HG02870 (cell line): ENCODE results near the gene PHF19.

ENCODE experiments used
- ATAC-seq: cut with Tn5 transposase; IDR thresholded peaks from one replicate; pipeline ENCODE4 v1.9.1; 2021; ENCODE audit warnings: mild to moderate bottlenecking, moderate library complexity; ENCODE audit not compliant: unreplicated experiment

PHF19 gene

GRCh38 chr9:120855827-120856670 is 20.9 kb downstream of the PHF19 start:
- no peak for ATAC-seq

GRCh38 chr9:120854596-120855327 is 22.2 kb downstream of the PHF19 start:
- no peak for ATAC-seq

DNA sequence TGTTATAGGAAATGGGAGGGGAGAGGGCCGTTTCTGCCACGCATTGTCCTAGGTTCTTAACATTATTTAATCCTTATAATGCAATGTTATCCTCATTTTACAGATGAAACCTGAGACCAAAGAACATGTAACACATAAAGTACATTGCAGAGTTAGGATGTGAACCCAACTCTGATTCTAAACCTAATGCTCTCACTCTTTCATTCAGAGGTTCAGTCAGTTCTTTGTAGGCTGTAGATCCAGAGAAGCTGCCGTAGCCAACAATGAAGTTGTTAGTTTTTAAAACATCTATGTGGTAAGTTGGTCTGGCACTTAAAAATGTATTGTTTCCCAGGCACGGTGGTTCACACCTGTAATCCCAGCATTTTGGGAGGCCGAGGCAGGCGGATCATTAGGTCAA is 23.8 kb downstream of the PHF19 start:
- ATAC-seq = no peak

GRCh38 chr9:120852240-120853010 is 24.6 kb downstream of the PHF19 start:
- no peak for ATAC-seq

DNA sequence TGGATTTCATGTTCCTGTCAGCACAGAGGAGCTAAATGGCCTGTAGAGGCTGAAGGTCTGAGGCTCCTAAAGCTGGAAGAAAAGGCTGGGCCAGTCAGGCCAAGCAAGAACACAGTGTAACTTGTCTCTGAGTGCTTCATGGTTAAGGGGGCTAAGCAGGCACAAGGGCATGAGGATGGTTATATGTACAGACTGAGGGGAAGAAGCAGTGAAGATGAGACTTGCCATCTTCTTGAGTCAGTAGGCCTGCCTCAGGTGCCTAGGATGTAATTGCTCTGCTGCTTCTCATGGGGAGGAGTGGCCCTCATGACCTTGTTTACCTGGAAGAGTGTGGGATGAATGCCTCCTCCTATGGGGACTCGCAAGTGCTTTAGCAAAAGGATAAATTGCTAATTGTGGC is 25.5 kb downstream of the PHF19 start:
- no peak for ATAC-seq

GRCh38 chr9:120850315-120850714 is 26.7 kb downstream of the PHF19 start:
- ATAC-seq = no peak

DNA sequence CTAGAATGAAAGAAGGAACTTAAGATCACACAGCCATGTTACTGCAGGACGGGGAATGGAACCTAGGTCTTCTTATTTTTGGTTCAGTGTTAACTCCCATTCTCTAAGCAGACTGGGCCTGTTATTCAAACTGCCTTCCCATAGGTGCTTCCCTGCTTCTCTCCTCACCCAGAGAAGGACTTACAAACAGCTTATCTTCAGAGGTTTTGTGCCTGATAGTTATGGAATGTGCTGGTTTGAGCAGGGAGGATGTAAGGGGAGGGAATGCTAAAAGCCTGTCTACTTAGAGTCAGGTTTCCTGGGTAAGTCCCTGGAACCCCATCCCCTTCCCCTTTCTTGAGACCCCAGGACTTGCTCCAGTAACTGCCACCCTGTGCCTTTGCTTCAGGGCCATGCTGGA is 30.1 kb downstream of the PHF19 start:
- ATAC-seq = no peak

GRCh38 chr9:120846251-120846889 is 30.6 kb downstream of the PHF19 start:
- ATAC-seq = no peak

DNA sequence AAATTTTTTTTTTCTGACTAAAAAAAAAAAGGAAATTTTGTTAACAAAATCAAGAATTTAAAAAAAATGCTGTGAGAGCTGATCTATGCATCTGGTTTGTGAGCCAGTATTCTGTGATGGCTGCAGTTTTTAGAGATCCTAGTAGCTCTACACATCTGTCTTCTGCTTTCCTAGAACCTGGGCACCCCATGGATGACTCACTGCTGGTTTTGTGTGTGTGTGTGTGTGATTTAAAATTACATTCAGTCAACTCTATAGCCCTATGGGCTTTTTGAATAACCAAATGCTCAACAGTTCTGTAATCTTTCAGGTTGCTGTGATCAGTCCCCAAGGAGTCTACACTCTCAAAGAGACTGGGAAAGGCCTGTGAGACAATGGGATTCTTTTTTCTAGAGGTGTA is 31.7 kb downstream of the PHF19 start:
- no peak for ATAC-seq

DNA sequence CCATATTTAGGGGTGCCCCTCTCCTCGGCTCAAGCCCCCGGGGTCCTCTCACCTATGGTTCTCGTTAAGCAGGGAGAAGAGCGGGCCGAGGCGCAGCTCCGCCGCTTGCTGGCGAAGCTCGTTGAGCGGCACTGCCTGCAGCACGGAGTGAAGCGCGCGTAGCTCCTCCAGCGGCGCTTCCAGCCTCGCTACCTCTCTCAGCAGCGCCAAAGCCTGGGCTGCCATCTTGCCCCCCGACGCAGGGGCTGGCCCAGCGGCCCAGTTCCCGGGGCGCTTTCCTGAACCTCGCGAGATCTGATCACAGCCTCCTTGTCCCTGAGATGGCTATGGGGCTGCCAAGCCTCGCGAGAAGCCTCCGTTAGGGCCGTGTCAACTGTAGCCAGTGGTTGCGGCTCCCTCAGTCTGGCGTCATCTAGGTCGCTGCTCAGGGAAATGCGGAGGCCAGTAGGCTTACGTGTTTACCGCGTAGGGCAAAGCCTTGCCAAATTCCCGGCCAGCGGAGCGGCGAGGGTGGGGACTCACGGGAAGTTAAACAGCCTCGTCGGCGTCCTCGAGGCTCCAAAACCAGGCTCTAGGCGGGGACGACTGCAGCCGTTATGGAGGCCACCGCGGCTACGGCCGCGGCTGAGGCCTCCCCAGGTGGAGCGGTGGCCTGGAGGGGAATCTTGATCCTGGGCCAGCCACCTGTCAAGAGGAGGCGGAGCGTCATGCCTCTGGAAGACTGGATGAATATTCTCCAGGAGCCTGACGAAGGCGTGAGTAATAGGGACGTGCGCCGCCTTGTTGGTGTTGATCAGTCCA is 34.1 kb downstream of the PHF19 start, which contains the start of gene PSMD5:
Gene PSMD5 (minus strand): TSS at position 238 of the 801 bp plus-strand sequence. CDS start 13 bp downstream, at position 225.
- peak; percentile 99 for ATAC-seq

DNA sequence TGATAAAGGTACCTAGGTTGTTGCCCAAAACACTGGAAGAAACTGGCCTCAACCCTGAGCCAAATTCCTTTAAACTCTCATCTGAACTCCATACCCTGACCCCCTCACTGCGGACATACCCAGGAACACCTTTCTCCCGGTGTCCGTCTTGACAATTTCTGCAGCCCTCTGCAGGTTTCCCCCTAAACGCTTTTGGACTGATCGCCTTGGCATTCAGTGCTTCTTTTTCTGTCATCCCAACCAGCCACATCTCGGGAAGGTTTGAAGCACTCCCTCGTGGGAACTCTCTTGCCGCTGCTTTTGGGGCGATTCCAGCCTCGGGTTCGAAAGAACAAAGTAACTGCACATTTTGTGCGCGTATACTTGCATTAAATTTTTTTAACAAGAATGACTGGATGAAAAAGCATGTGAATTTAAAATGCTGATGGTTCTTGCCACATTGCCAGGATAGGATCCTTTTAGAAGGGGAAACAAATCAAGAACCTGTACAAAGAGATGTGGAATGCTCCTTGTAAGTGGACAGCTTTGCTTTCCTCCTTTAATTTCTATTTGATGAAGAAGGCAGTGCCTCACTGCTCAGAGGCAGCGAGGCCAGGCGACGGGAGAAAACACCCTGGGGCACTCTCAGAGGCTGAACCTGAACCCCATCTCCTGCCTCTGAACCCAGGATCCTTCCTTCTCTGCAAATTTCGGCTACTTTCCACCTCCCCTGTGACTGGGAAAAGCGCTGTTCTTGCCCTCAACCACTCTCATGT is 34.9 kb downstream of the PHF19 start:
- no peak for ATAC-seq

DNA sequence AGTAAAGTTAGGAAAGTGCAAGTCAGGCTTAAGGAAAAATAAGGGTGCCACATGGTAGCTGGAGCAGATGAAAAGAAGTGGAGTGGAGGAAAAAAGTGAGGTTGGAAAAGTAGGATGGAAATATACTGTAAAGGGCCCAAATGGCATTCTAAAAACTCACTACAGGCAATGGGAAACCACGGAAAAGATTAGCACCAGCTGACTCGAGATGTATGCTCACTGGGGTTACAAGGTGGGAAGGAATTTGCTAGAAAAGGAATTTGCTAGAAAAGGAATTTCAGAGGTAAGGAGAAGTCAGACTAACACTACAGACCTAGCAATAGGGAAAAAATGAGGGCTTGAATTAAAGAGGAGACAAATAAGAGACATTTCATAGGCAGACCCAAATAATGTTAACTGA is 37.8 kb downstream of the PHF19 start:
- ATAC-seq = no peak

GRCh38 chr9:120837921-120838320 is 39.1 kb downstream of the PHF19 start:
- no peak for ATAC-seq

DNA sequence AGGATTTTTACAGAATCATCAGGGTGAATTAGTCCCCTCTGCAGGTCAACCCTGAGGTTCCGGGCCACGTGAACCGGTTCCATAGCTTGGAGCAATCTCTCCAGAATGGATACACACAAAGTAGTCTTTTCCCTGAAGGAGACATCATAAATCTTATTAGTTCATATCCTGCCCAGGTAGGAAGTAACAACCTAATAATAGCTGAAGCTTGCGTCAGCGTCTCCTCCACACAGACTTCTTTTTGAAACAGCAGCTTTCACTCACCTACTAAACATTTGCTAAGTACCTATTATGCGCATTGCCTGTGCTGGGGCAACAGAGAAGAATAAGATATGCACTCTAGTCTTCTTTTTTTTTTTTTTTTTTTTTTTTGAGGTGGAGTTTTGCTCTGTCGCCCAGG is 43.7 kb downstream of the PHF19 start:
- ATAC-seq = no peak

- ATAC-seq = no peak
These were observed 44.2 kb downstream of the PHF19 start for GRCh38 chr9:120832807-120833206.

GRCh38 chr9:120830865-120831264 is 46.1 kb downstream of the PHF19 start:
- no peak for ATAC-seq

GRCh38 chr9:120830151-120830550 is 46.8 kb downstream of the PHF19 start:
- ATAC-seq = no peak

DNA sequence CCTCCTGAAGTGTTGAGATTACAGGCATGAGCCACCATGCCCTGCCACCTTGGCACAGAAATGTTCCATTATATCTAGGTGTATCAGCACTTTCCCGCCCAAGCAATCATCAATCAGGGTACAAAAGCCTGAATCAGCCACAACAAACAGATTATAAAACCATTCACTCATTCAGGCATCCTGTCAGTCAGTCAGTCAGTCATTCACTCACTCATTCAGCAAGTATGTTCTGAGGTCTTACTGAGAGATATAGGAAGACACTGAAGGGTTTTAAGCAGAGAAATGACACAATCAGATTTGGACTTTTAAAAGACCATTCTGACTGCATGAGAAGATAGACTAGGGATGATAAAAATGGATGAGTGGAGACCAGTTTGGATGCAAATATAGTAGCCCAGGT is 47.3 kb downstream of the PHF19 start:
- no peak for ATAC-seq

- ATAC-seq = no peak
These were observed 56.9 kb downstream of the PHF19 start for GRCh38 chr9:120820095-120820494.
